Measurements from ENCODE around the gene TBC1D30.

TBC1D30 gene

GRCh38 chr12:64860446-64860998, 36.1 kb downstream of the TBC1D30 start:
- DNase-seq = no peak

DNA sequence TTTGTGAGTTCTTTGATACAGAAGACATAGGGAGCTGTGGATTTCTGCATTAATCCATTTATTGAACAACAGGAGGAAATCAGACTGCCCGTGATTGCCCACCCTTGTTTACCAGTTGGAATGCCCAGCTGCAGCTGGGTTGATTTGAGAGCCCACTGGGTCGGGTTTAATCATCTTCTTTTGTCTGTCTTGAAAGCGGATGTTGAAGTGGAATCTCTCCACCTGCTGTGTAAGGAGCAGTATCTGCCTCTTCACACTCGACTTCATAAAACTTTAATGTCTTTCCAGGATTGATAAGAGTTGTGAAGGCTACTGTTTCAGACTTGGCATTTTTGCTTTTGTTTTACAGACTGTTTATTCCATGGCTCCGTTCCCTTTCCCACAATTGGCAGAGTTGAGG, 39.9 kb downstream of the TBC1D30 start:
- no peak for DNase-seq

DNA sequence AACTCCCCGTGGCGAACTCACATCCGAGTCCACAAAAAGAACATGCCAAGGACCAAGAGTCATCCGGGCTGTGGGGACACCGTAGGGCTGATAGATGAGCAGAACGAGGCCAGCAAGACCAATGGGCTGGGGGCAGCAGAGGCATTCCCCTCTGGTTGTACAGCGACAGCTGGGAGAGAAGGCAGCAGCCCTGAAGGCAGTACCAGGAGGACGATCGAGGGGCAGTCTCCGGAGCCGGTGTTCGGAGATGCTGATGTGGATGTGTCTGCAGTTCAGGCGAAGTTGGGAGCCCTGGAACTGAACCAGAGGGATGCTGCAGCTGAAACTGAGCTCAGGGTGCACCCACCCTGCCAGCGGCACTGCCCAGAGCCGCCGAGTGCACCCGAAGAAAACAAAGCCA, 50.7 kb downstream of the TBC1D30 start:
- no peak for DNase-seq

GRCh38 chr12:64876388-64877071, 52.1 kb downstream of the TBC1D30 start:
- no peak for DNase-seq

DNA sequence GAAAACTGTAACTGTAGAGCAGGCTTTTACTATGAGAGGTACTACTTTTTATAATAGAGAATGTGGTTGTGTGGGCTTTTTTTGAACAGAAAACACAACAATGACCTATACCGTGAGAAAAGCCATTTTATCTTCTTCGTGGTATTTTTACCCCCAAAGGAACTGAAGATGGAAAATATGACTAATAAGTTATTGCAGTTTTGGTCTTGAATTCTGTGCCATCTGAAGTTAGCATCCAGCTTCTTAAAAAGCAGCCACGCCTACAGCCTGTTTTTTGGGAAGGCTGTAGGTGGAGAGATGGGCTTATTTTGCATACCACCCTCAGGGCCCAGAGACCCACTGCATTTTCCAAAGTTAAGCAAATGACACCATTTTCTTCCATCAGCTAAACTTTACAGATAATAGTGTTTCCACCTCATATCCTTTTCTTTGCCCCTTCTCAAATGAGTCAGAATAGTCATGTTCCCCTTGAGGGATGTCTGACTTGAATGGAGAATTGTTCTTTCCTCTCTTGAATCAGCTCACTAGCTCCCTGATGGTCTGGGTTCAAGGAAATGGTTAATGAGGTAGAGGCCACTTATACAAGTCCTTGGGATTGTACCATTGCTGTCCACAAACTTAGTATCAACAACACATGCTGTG, 53.0 kb downstream of the TBC1D30 start:
- DNase-seq = no peak

GRCh38 chr12:64882687-64883086, 58.2 kb downstream of the TBC1D30 start:
- no peak for DNase-seq

- no peak for DNase-seq
Measured at GRCh38 chr12:64883264-64884163, 59.1 kb downstream of the TBC1D30 start.

DNA sequence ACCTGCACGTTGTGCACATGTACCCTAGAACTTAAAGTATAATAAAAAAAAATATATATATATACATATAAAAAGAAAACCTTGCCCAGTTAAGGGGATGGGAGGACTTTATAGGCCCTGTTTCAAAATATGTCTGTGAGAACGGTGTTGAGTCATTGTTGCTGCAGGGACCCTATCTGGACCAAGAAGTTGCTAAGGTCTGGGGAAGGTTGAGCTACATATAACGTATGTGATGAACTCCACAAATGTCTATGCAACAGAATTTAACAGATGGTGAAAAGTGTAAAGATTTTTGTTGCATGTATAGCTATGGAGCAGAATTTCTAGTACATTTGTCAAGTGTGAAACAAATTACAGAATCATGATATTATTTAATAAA, 59.7 kb downstream of the TBC1D30 start:
- no peak for DNase-seq

- DNase-seq = no peak
Measured at GRCh38 chr12:64884728-64885127, 60.3 kb downstream of the TBC1D30 start.

DNA sequence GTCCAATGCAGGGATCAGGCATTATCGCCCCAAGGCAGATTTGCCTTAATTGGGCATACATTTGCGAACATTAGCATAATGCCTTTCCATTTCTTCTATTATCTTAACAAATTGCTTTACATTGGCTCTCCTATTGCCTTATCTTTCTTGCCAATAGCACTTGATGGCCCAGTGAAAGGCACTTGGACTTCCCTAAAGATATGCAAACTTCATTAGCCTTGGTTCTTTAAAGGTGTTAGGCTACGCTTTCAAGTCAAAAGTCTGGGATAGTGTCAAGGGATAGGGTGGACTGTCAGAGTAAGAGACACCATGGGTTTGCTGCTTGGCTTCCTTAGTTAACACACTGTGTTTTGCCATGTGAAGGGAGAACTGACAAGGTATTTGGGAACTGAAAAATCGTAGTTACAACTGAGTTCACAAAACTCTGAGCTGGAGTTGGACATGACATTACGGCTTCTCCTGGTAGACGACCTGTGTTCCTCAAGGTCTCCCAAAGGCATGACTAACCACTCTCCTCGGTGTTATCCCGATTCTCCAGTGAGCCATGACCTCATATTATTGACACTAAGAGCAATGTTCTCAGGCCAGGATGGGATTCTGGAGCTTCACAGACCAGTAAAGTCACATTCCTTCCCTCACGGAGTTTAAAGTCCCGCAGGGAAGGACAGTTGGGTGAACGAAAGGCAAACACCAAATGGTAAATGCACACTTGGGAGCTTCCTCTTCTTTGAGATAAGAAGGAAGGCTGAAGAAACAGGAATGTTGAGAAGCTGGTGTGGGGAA, 65.2 kb downstream of the TBC1D30 start:
- no peak for DNase-seq

GRCh38 chr12:64890873-64891468, 66.5 kb downstream of the TBC1D30 start:
- DNase-seq = peak in 4 of 51 donors; percentile 8 to 50 (median 10)

DNA sequence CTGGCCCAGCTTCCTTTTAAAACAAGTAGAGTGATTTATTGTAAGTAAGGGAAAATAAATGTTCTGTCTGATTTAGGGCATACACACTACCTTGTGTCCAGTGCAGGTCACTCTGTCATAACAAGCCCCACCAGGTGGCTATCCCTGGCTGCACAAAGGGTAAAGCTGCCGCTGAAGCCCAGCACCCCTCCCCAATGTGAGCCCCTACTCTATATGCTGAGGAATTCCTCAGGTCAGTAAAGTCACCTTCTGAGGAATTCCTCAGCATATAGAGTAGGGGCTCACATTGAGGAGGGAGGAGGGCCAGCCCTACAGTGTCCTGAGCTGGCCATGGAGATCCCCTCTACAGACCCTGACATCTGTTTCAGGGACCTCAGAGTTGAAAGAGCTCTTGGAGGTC, 67.2 kb downstream of the TBC1D30 start:
- DNase-seq = no peak

GRCh38 chr12:64892561-64892960, 68.1 kb downstream of the TBC1D30 start:
- DNase-seq = no peak

DNA sequence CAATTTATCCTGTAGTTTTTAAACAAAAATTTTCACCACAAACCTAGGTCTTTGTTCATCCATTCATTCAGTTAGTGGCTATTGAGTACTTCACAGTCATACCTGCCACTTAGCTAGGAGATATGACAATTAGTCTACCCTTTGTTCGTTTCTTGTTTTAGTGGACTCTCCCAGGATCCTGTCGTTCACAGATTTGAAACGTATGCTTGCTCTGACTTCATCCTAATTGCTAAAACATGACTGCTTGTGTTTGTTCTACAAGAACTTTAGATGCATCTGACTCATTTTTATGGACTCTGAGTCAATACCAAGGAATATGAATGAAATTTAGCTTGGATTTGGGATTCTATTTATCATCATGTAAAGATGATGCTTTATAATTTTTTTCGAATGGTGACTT, 69.5 kb downstream of the TBC1D30 start:
- no peak for DNase-seq

GRCh38 chr12:64894827-64895475, 70.5 kb downstream of the TBC1D30 start:
- DNase-seq = no peak

- DNase-seq = no peak
Measured at GRCh38 chr12:64895526-64895925, 71.1 kb downstream of the TBC1D30 start.

- no peak for DNase-seq
Measured at GRCh38 chr12:64900540-64900939, 76.1 kb downstream of the TBC1D30 start.

- DNase-seq = no peak
Measured at GRCh38 chr12:64903479-64904152, 79.2 kb downstream of the TBC1D30 start.

DNA sequence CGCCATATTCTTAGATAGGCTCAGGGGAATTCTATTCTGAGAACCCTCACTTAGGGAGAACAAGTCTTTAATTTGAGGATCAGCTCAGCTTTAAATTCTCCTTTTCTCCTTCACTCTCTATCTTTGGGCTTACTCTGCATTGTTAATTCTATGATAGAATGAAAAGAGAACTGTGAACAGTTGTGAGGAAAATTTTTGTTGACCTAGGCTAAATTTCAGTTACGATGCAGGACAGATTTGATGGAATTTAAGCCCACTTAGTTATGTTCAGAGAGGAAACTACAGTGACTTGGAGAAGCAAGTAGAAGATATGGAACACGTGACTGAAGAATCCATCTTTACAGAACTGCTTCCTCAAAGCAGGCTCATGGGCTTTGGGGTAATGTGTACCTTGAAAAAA, 82.7 kb downstream of the TBC1D30 start:
- DNase-seq = no peak

DNA sequence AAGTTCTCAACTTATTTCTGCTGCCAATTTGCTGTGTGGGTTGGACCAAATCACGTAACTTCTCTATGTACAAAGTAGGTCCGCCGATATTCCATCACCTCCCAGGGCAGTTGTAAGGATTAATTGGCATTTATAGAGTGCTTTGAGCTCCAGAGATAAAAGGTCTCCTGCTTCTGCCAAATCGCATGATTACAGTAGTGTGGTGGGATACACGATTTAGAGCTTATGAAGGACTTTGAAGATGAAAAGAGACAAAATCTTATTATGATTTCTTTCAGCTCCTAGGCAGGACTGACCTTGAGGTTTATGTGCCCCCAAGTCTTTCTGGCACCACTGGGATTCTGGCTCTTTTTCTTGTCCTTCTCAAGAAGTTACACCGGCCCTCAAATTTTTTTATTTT, 84.7 kb downstream of the TBC1D30 start:
- no peak for DNase-seq

Data from hypothalamus (tissue), 51 donors.